Colonic mucosa (tissue), 4 donors: ENCODE results near the gene CNTFR. TPM values are rescaled to one million over a fixed set of nuclear protein-coding genes. Genes with fewer than 3 reads are reported as not detected.

Experiments used
- DNase-seq: peaks from one replicate; pipeline ENCODE4 v3.0.0-alpha.2; 2020
- H3K27ac ChIP-seq: fragments of 200-600 bp; one replicate; pipeline ENCODE4 v1.8.0; 2021
- H3K27me3 ChIP-seq: fragments of 200-600 bp; one replicate; pipeline ENCODE4 v1.8.0; 2021
- H3K36me3 ChIP-seq: fragments of 200-600 bp; one replicate; pipeline ENCODE4 v1.8.0; 2021
- H3K4me1 ChIP-seq: fragments of 200-600 bp; one replicate; pipeline ENCODE4 v1.8.0; 2021; ENCODE audit warnings: mild to moderate bottlenecking
- H3K4me3 ChIP-seq: fragments of 200-600 bp; one replicate; pipeline ENCODE4 v1.8.0; 2021
- H3K9ac ChIP-seq, 2 donors: one replicate each; pipeline ENCODE4 v1.7.0; 2013; ENCODE audit warnings: control low read depth in 2 of 2, low read depth in 2 of 2, low read length in 2 of 2
- H3K9me3 ChIP-seq: fragments of 200-600 bp; one replicate; pipeline ENCODE4 v1.8.0; 2021
- intact Hi-C: fragments of 100-400 bp; cut with DNase I; formaldehyde crosslinking; loops from one replicate; pipeline ENCODE4 v1.14.1; 2022
- total RNA-seq, 2 donors: library from RNA; stranded (reverse); fragmentation: NEBNext Ultra II Directional in 1 of 2; extraction: Animal tissue kit (Norgen Biotek cat#: 25700) in 1 of 2; gene quantifications; one replicate each; pipeline ENCODE4 v1.2.1, GENCODE V29; 2021
- TF ChIP-seq, protein P1 (sequence below): fragments of 200-600 bp; IDR thresholded peaks from one replicate; pipeline ENCODE4 v1.8.0; 2022; ENCODE audit warnings: antibody characterized with exemption, mild to moderate bottlenecking
- donor health status: healthy.
- donor health status: DM: no; HTN: no; CAD: no.
- donor health status: DM: no; HTN: no; CAD: no.

Gene CNTFR
- total RNA-seq, 2 donors from 2014 or later = 1.8 to 1.9 TPM

DNA sequence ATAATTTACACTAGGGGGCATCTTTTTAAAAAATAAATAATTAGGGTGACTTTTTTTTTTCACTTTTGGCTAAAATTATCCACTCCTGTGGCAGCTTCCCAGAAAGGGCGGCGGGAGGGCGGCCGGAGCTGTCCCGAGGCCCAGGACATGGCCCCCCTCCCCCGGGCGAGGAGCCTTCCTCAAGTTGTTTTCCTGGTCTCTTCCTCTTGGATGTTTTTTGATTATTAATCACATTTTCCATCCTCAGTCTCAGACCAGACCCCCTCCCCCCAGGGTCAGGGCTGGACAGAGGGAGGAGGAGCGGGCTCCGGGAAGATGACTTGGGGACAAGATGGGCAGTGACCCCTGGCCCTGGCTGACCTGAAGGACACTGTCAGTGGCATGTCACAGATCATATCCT, 4.7 kb upstream of the CNTFR start:
- no peaks in the 10 kb centered on the region for H3K9me3 ChIP-seq
- peaks cover 37% of the 10 kb centered on the region for H3K27me3 ChIP-seq
- peaks cover 18% of the 10 kb centered on the region for H3K4me1 ChIP-seq
- no peak for DNase-seq
- H3K9ac ChIP-seq = no peak overlapping the region
- H3K4me3 ChIP-seq = no peak overlapping the region
- TF ChIP-seq, protein P1, sequence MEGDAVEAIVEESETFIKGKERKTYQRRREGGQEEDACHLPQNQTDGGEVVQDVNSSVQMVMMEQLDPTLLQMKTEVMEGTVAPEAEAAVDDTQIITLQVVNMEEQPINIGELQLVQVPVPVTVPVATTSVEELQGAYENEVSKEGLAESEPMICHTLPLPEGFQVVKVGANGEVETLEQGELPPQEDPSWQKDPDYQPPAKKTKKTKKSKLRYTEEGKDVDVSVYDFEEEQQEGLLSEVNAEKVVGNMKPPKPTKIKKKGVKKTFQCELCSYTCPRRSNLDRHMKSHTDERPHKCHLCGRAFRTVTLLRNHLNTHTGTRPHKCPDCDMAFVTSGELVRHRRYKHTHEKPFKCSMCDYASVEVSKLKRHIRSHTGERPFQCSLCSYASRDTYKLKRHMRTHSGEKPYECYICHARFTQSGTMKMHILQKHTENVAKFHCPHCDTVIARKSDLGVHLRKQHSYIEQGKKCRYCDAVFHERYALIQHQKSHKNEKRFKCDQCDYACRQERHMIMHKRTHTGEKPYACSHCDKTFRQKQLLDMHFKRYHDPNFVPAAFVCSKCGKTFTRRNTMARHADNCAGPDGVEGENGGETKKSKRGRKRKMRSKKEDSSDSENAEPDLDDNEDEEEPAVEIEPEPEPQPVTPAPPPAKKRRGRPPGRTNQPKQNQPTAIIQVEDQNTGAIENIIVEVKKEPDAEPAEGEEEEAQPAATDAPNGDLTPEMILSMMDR = no peak
- H3K27ac ChIP-seq = no peak overlapping the region
- intact Hi-C loops = loop anchor here (5.0 kb wide), 2 partner anchors 157 to 187 kb away; no protein-coding TSS in a partner anchor
- H3K36me3 ChIP-seq = no peaks in the 10 kb centered on the region

GRCh38 chr9:34592895-34593601, 3.5 kb upstream of the CNTFR start:
- Histone ChIP-seq H3K27me3 (peaks cover 46% of the 10 kb centered on the region), H3K4me1 (peaks cover 18% of the 10 kb centered on the region), H3K27ac (no peak overlapping the region)

DNA sequence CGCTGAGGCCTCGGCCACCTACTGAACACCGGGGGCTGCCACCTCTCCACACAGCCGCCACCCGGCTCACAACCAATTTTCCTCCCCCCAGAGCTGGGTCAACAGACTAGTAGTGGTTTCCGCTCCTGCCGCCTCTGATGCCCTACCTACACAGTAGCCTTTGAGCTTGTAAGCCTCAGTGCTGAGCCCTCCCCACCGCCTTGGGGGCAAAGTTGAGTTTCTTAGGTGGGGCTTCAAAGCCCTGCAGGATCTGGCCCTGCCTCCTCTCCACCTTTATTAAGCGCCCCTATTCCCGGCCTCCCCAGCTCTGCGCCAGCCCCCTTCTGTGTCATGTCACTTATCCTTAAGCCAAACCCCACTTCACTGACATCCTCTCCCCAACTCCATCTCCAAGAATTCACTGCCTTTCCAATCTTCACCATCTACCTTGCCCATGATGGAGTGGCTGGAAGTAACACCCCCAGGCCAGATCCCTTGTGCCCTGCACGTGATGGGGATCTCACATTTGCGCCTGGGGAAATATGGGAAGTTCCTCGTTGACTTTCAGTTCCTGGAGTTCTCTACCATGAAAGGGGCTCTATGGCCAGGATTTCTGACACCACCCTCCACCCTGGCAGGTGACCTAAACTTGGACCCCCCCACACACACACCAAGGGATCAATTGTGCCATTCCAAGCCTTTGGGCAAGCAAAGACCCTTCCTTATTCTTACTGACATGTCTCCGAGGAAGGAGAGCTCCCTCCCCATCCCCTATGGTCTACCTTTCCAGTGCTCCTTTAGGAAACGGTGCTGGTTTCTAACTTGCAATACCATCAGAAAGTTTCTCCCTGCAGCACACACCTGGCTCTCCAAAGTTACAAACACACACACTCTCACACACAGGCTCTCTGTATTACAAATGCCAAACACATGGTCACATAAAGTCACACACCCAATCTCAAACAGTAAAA, 2.7 kb upstream of the CNTFR start:
- Histone ChIP-seq H3K27ac (no peak overlapping the region), H3K36me3 (no peaks in the 10 kb centered on the region), H3K4me3 (no peak overlapping the region), H3K9me3 (no peaks in the 10 kb centered on the region), H3K27me3 (peaks cover 53% of the 10 kb centered on the region), H3K4me1 (peaks cover 18% of the 10 kb centered on the region), H3K9ac (no peak overlapping the region)
- TF ChIP-seq, protein P1 = no peak
- no peak for DNase-seq
- intact Hi-C loops = loop anchor here (2.0 to 5.0 kb wide), 3 partner anchors 43 to 185 kb away; no protein-coding TSS in a partner anchor

More at GRCh38 chr9:34592895-34593601, 3.5 kb upstream of the CNTFR start:
- intact Hi-C loops = loop anchor here (5.0 kb wide), 2 partner anchors 156 to 186 kb away; no protein-coding TSS in a partner anchor
- Histone ChIP-seq H3K4me3 (no peak overlapping the region), H3K9ac (peak overlapping the region in 1 of 2 donors; percentile 1), H3K9me3 (no peaks in the 10 kb centered on the region), H3K36me3 (no peaks in the 10 kb centered on the region)
- DNase-seq = peak; percentile 45
- TF ChIP-seq, protein P1 = no peak

- Histone ChIP-seq H3K27me3 (peaks cover 53% of the 10 kb centered on the region), H3K9me3 (no peaks in the 10 kb centered on the region), H3K9ac (no peak overlapping the region), H3K4me3 (peak overlapping the region; percentile 31), H3K36me3 (no peaks in the 10 kb centered on the region), H3K4me1 (peaks cover 18% of the 10 kb centered on the region), H3K27ac (no peak overlapping the region)
- peak; percentile 89 for DNase-seq
- intact Hi-C loops = loop anchor here (2.0 to 5.0 kb wide), 3 partner anchors 43 to 184 kb away; no protein-coding TSS in a partner anchor
- TF ChIP-seq, protein P1 = peak; percentile 89
These were observed 1.9 kb upstream of the CNTFR start for GRCh38 chr9:34591248-34591916.
